ENCODE measurements around the gene RPL7A.

RPL7A gene

GRCh38 chr9:133349965-133350616, 2.1 kb downstream of the RPL7A start:
- DNase-seq = no peak

GRCh38 chr9:133351526-133351907, 3.5 kb downstream of the RPL7A start:
- DNase-seq = no peak

- DNase-seq = peak; percentile 42
These were observed 4.1 kb downstream of the RPL7A start for GRCh38 chr9:133351908-133352634.

GRCh38 chr9:133352635-133353340, 4.8 kb downstream of the RPL7A start:
- no peak for DNase-seq

GRCh38 chr9:133353548-133353947, 5.5 kb downstream of the RPL7A start:
- DNase-seq = no peak

- DNase-seq = no peak
These were observed 6.7 kb downstream of the RPL7A start for GRCh38 chr9:133354766-133355165.

- DNase-seq = no peak
These were observed 7.9 kb downstream of the RPL7A start for GRCh38 chr9:133355881-133356357.

GRCh38 chr9:133356391-133357091, 8.5 kb downstream of the RPL7A start, which contains the start of the genes SURF1 and SURF2:
Gene SURF1, minus strand, starts transcription at chr9:133356487. Its CDS starts 34 bp downstream, at chr9:133356453.
Gene SURF2, plus strand, starts transcription at chr9:133356550. Its CDS starts 43 bp downstream, at chr9:133356593.
- DNase-seq = peak; percentile 92

GRCh38 chr9:133357656-133358055, 9.6 kb downstream of the RPL7A start:
- no peak for DNase-seq

GRCh38 chr9:133359399-133360175, 11.6 kb downstream of the RPL7A start:
- DNase-seq = peak; percentile 34

GRCh38 chr9:133360400-133361393, 12.7 kb downstream of the RPL7A start:
- DNase-seq = no peak

GRCh38 chr9:133361507-133362092, 13.6 kb downstream of the RPL7A start:
- no peak for DNase-seq

- DNase-seq = no peak
These were observed 14.5 kb downstream of the RPL7A start for GRCh38 chr9:133362359-133363044.

GRCh38 chr9:133366435-133366834, 18.4 kb downstream of the RPL7A start:
- DNase-seq = no peak

GRCh38 chr9:133367221-133367620, 19.2 kb downstream of the RPL7A start:
- DNase-seq = no peak

- DNase-seq = no peak
These were observed 19.8 kb downstream of the RPL7A start for GRCh38 chr9:133367778-133368177.

- DNase-seq = no peak
These were observed 20.3 kb downstream of the RPL7A start for GRCh38 chr9:133368249-133368881.

GRCh38 chr9:133369422-133369821, 21.4 kb downstream of the RPL7A start:
- no peak for DNase-seq

GRCh38 chr9:133369933-133370332, 21.9 kb downstream of the RPL7A start:
- no peak for DNase-seq

Measured in activated T-cell treated with anti-CD3 and anti-CD28 coated beads, Interleukin-2, amount 50 U/mL, for 1 hour (primary cell).